Calu3 (cell line): ENCODE data around the gene SFXN4. TPM values are rescaled to one million over a fixed set of nuclear protein-coding genes. Genes with fewer than 3 reads are reported as not detected.
"Not testable (repeated sequence)": the region's sequence is repeated elsewhere in the genome, so short reads cannot be mapped to it uniquely, and the experiment has no call there.

Experiments
- BruUV-seq: library from RNA; stranded (reverse); fragments of 400-500 nt; replicated peaks from 2 replicates; lab custom pipeline; 2021; lab: Mats Ljungman, UMichigan
- CTCF ChIA-PET: fragments of 300-600 bp; sonication (Branson Sonifier 250); formaldehyde crosslinking; loops from one replicate; lab custom pipeline; 2022; ENCODE audit warnings: antibody characterized with exemption; lab: Charles Lee
- DNase-seq: peaks from one replicate; pipeline ENCODE4 v3.0.0; 2022
- H3K27ac Mint-ChIP-seq: one replicate; pipeline ENCODE4 v1.8.0; 2022; ENCODE audit warnings: mixed read lengths; ENCODE audit not compliant: unreplicated experiment
- H3K27me3 Mint-ChIP-seq: one replicate; pipeline ENCODE4 v1.8.0; 2022; ENCODE audit warnings: mixed read lengths; ENCODE audit not compliant: unreplicated experiment
- H3K36me3 Mint-ChIP-seq: one replicate; pipeline ENCODE4 v1.8.0; 2022; ENCODE audit warnings: mild to moderate bottlenecking, moderate library complexity, mixed read lengths; ENCODE audit not compliant: insufficient read depth, unreplicated experiment
- H3K4me1 Mint-ChIP-seq: one replicate; pipeline ENCODE4 v1.8.0; 2022; ENCODE audit warnings: mild to moderate bottlenecking, low read depth, mixed read lengths; ENCODE audit not compliant: unreplicated experiment
- H3K4me3 Mint-ChIP-seq: one replicate; pipeline ENCODE4 v1.8.0; 2022; ENCODE audit warnings: mild to moderate bottlenecking, low read depth, moderate library complexity, mixed read lengths; ENCODE audit not compliant: unreplicated experiment
- H3K9me3 Mint-ChIP-seq: one replicate; pipeline ENCODE4 v1.8.0; 2022; ENCODE audit warnings: low read depth, mixed read lengths; ENCODE audit not compliant: unreplicated experiment
- CTCF ChIP-seq: fragments of 200-600 bp; IDR thresholded peaks from one replicate; pipeline ENCODE4 v1.8.0; 2022; ENCODE audit warnings: antibody characterized with exemption; ENCODE audit not compliant: unreplicated experiment
- intact Hi-C: fragments of 100-400 bp; cut with micrococcal nuclease; formaldehyde crosslinking; loops from one replicate; pipeline ENCODE4 v1.10.0; 2022; ENCODE audit not compliant: unreplicated experiment
- total RNA-seq: library from RNA; stranded (reverse); gene quantifications from 2 replicates; pipeline ENCODE4 v1.2.3, GENCODE V29; 2022

Gene SFXN4
- total RNA-seq, 1 experiment from 2014 or later: 19.9 TPM

GRCh38 chr10:119113751-119114732, 51.5 kb downstream of the SFXN4 start:
- Mint-ChIP-seq H3K4me3 (no peak overlapping the region), H3K4me1 (no peaks in the 10 kb centered on the region), H3K27me3 (no peaks in the 10 kb centered on the region), H3K27ac (no peak overlapping the region), H3K36me3 (peaks cover 12% of the 10 kb centered on the region), H3K9me3 (no peaks in the 10 kb centered on the region)
- DNase-seq: no peak
- intact Hi-C loops: no loop called here
- BruUV-seq: no TSS peak
- no peak for TF ChIP-seq CTCF
- CTCF ChIA-PET: no interaction called here

- no peak for DNase-seq
- BruUV-seq: no TSS peak
- Mint-ChIP-seq H3K9me3 (no peaks in the 10 kb centered on the region), H3K36me3 (peaks cover 6% of the 10 kb centered on the region), H3K27me3 (no peaks in the 10 kb centered on the region), H3K4me1 (no peaks in the 10 kb centered on the region), H3K4me3 (no peak overlapping the region), H3K27ac (no peak overlapping the region)
- TF ChIP-seq CTCF: no peak
- CTCF ChIA-PET: interaction anchor here (0.7 kb wide), 1 partner anchor 13 kb away, joined by 4 read pairs; no protein-coding TSS in a partner anchor
- intact Hi-C loops: no loop called here
These were observed 53.5 kb downstream of the SFXN4 start for GRCh38 chr10:119112056-119112455.

- intact Hi-C loops, BruUV-seq, H3K27me3 Mint-ChIP-seq, DNase-seq, H3K27ac Mint-ChIP-seq, H3K4me3 Mint-ChIP-seq, H3K9me3 Mint-ChIP-seq: not testable (repeated sequence)
- H3K36me3 Mint-ChIP-seq: peaks cover 12% of the 10 kb centered on the region
- peaks cover 15% of the 10 kb centered on the region for H3K4me1 Mint-ChIP-seq
- CTCF ChIA-PET: interaction anchor here (0.7 kb wide), 1 partner anchor 19 kb away, joined by 3 read pairs; no protein-coding TSS in a partner anchor
These were observed 57.7 kb downstream of the SFXN4 start for GRCh38 chr10:119107771-119108170.

- BruUV-seq, CTCF ChIA-PET: not testable (repeated sequence)
These were observed 58.4 kb downstream of the SFXN4 start for GRCh38 chr10:119107106-119107505.

GRCh38 chr10:119105899-119106298, 59.6 kb downstream of the SFXN4 start:
- BruUV-seq, H3K4me3 Mint-ChIP-seq, H3K27me3 Mint-ChIP-seq, intact Hi-C loops, DNase-seq, H3K27ac Mint-ChIP-seq, CTCF ChIA-PET, H3K9me3 Mint-ChIP-seq: not testable (repeated sequence)
- peaks cover 12% of the 10 kb centered on the region for H3K36me3 Mint-ChIP-seq
- peaks cover 15% of the 10 kb centered on the region for H3K4me1 Mint-ChIP-seq

More at GRCh38 chr10:119107106-119107505, 58.4 kb downstream of the SFXN4 start:
- H3K36me3 Mint-ChIP-seq: peaks cover 12% of the 10 kb centered on the region
- intact Hi-C loops, H3K9me3 Mint-ChIP-seq, H3K27ac Mint-ChIP-seq, H3K4me3 Mint-ChIP-seq, H3K27me3 Mint-ChIP-seq, DNase-seq: not testable (repeated sequence)
- H3K4me1 Mint-ChIP-seq: peaks cover 15% of the 10 kb centered on the region
